Gastrocnemius medialis (tissue), 4 donors: ENCODE data around the gene APBB1IP.

ENCODE experiments used
- CTCF ChIP-seq, 5 experiments: fragments of 450-650 bp in 3 of 5; fragments of 200-600 bp in 2 of 5; sonication (generic) in 2 of 5; IDR thresholded peaks in 4 of 5; conservative IDR thresholded peaks in 1 of 5; 1 replicate in 4 of 5; 2 replicates in 1 of 5; pipeline ENCODE4 v1.5.1; 2016 to 2019; ENCODE audit warnings: antibody characterized with exemption in 5 of 5, mild to moderate bottlenecking in 3 of 5, moderate library complexity in 3 of 5
- POLR2A ChIP-seq, 2 donors: fragments of 450-650 bp; IDR thresholded peaks; one replicate each; pipeline ENCODE4 v1.6.1; 2017; ENCODE audit warnings: antibody characterized with exemption in 2 of 2, mild to moderate bottlenecking in 2 of 2, moderate library complexity in 2 of 2

GRCh38 chr10:26446258-26446657 is 8.1 kb downstream of the APBB1IP start:
- TF ChIP-seq CTCF (IDR thresholded peaks at IDR 0.05 in 4 of 5, conservative IDR thresholded peaks at IDR 0.05 in 1 of 5) (no peak), POLR2A (IDR thresholded peaks at IDR 0.05) (no peak)
